K562 (cell line): ENCODE data around the gene TLCD5. TPM values are rescaled to one million over a fixed set of nuclear protein-coding genes. Genes with fewer than 3 reads are reported as not detected.

Experiments
- ATF1 ChIP-seq, 2 experiments: fragments of 450-650 bp in 1 of 2; IDR thresholded peaks; 2 replicates each; pipeline ENCODE4 v1.6.1; 2016; ENCODE audit warnings: missing compliant biosample characterization in 1 of 2, missing genetic modification characterization in 1 of 2
- CREM ChIP-seq: IDR thresholded peaks from 2 replicates; pipeline ENCODE4 v1.6.1; 2014; ENCODE audit warnings: antibody characterized with exemption, low read depth
- EZH2 ChIP-seq: IDR thresholded peaks from 2 replicates; pipeline ENCODE4 v1.6.1; 2012; ENCODE audit warnings: low read depth, mild to moderate bottlenecking, inconsistent platforms, low read length, borderline replicate concordance
- GABPA ChIP-seq: fragments of 200-800 bp; sonication (Bioruptor generic); conservative IDR thresholded peaks from 2 replicates; pipeline ENCODE4 v1.6.1; 2016; ENCODE audit warnings: low read depth, missing genetic modification characterization, missing compliant biosample characterization
- GABPB2 ChIP-seq: fragments of 250-450 bp; sonication (Bioruptor Pico); conservative IDR thresholded peaks from 2 replicates; pipeline ENCODE4 v1.5.1; 2021; ENCODE audit warnings: mild to moderate bottlenecking
- GTF3C2 ChIP-seq: IDR thresholded peaks from 3 replicates; pipeline ENCODE4 v1.6.1; 2011; ENCODE audit warnings: borderline replicate concordance, mild to moderate bottlenecking, moderate library complexity; ENCODE audit not compliant: insufficient read length; ENCODE audit errors: extremely low read depth
- PTTG1 ChIP-seq: fragments of 450-650 bp; IDR thresholded peaks from 2 replicates; pipeline ENCODE4 v1.6.1; 2016; ENCODE audit warnings: low read depth, mild to moderate bottlenecking, missing genetic modification characterization, missing compliant biosample characterization
- RBFOX2 ChIP-seq: fragments of 200-400 bp; formaldehyde crosslinking; IDR thresholded peaks from 2 replicates; pipeline ENCODE4 v1.6.1; 2017; ENCODE audit warnings: low read depth, mild to moderate bottlenecking, low read length, moderate library complexity
- REST ChIP-seq, 2 experiments: fragments of 450-650 bp; formaldehyde crosslinking in 1 of 2; IDR thresholded peaks; 2 replicates each; pipeline versions ENCODE4 v1.4.0 to v1.6.1; 2014 to 2020; ENCODE audit warnings: mild to moderate bottlenecking in 2 of 2, borderline replicate concordance in 1 of 2, low read depth in 1 of 2
- RUNX1 ChIP-seq: sonication (generic); IDR thresholded peaks from 2 replicates; pipeline ENCODE4 v1.6.1; 2016; ENCODE audit warnings: antibody characterized with exemption, low read depth
- SP2 ChIP-seq: IDR thresholded peaks from 2 replicates; pipeline ENCODE4 v1.6.1; 2011; ENCODE audit warnings: mild to moderate bottlenecking, low read depth, low read length, moderate library complexity; ENCODE audit not compliant: poor library complexity, severe bottlenecking; ENCODE audit errors: extremely low read depth
- SRSF3 ChIP-seq: fragments of 200-400 bp; formaldehyde crosslinking; IDR thresholded peaks from 2 replicates; pipeline ENCODE4 v1.6.1; 2016; ENCODE audit warnings: mild to moderate bottlenecking, low read length, moderate library complexity; ENCODE audit not compliant: insufficient read depth
- TFAP4 ChIP-seq: sonication (generic); formaldehyde crosslinking; IDR thresholded peaks from 2 replicates; pipeline ENCODE4 v1.8.0; 2022; ENCODE audit warnings: missing genetic modification reagents, mild to moderate bottlenecking, moderate library complexity, borderline replicate concordance
- ZNF347 ChIP-seq: fragments of 450-650 bp; formaldehyde crosslinking; IDR thresholded peaks from 2 replicates; pipeline ENCODE4 v1.4.0; 2020; ENCODE audit warnings: low read depth, mild to moderate bottlenecking, moderate library complexity
- polyA plus RNA-seq, 8 experiments: library from polyadenylated mRNA; depleted of rRNA in 4 of 8; stranded (reverse) in 5 of 8; unstranded in 3 of 8; fragments of >200 nt; fragmentation: Nextera tagmentation in 2 of 8; fragmentation: Illumina TruSeq in 1 of 8; extraction: Ambion mirVana in 2 of 8; extraction: Trizol in 1 of 8; gene quantifications; 2 replicates each; pipeline versions ENCODE4 v1.2.1 to v1.2.3, GENCODE V29; 2011 to 2014; ENCODE audit warnings: inconsistent platforms in 1 of 8, missing spikeins in 1 of 8
- total RNA-seq, 7 experiments: library from RNA; depleted of rRNA in 6 of 7; stranded (reverse); fragments of >200 nt in 6 of 7; fragmentation: Illumina TruSeq in 2 of 7; extraction: Trizol in 2 of 7; gene quantifications; 2 replicates each; pipeline versions ENCODE4 v1.2.1 to v1.2.3, GENCODE V29; 2011 to 2021; ENCODE audit warnings: low replicate concordance in 1 of 7

TLCD5 gene
- total and polyA plus RNA-seq, 9 of the 15 experiments (the other 6 are each of a cell fraction or from before 2014, with no cell fraction given): 0.94 to 5.1 (median 1.6) TPM

GRCh38 chr11:120324932-120325810 is at the start of gene TLCD5 (continued):
- TF ChIP-seq TFAP4 (no peak), SP2 (no peak), ATF1 (CRISPR knock-in tag; IDR thresholded peaks at IDR 0.05) (no peak), ATF1 (tag; IDR thresholded peaks at IDR 0.05) (peak; percentile 73), CREM (peak; percentile 45), SRSF3 (no peak), GABPA (tag) (peak; percentile 66), PTTG1 (no peak), RBFOX2 (peak; percentile 74), GTF3C2 (no peak), GABPB2 (CRISPR knock-in tag) (no peak), REST (IDR thresholded peaks at IDR 0.05; ENCODE audit: borderline replicate concordance) (no peak), REST (CRISPR knock-in tag; IDR thresholded peaks at IDR 0.05; ENCODE audit: low read depth) (0 out of 2 replicates have a peak, but pooled peaks have one; percentile 32), EZH2 (no peak), RUNX1 (no peak), ZNF347 (CRISPR knock-in tag) (no peak)
